Smooth muscle cell (in vitro differentiated cells): ENCODE measurements around the gene RUSC2. TPM values are rescaled to one million over a fixed set of nuclear protein-coding genes. Genes with fewer than 3 reads are reported as not detected.

Experiments
- DNase-seq: peaks from one replicate; lab custom pipeline; 2025; ENCODE audit not compliant: unreplicated experiment; lab: John Stamatoyannopoulos, UW
- H2AFZ ChIP-seq: fragments of 200-600 bp; sonication (generic); 2 replicates; pipeline ENCODE4 v1.6.0; 2016; ENCODE audit warnings: antibody characterized with exemption, low read depth, mild to moderate bottlenecking
- H3F3A ChIP-seq: fragments of 200-600 bp; sonication (generic); 2 replicates; pipeline ENCODE4 v1.6.0; 2017; ENCODE audit warnings: antibody characterized with exemption, low read depth
- H3K27ac ChIP-seq: fragments of 200-600 bp; sonication (generic); 2 replicates; pipeline ENCODE4 v1.5.1; 2016; ENCODE audit warnings: low read depth, mild to moderate bottlenecking
- H3K27me3 ChIP-seq: fragments of 200-600 bp; sonication (generic); 2 replicates; pipeline ENCODE4 v1.6.1; 2016; ENCODE audit warnings: low read depth, mild to moderate bottlenecking
- H3K36me3 ChIP-seq: fragments of 200-600 bp; sonication (generic); 2 replicates; pipeline ENCODE4 v1.5.1; 2016; ENCODE audit warnings: low read depth
- H3K4me1 ChIP-seq: fragments of 200-600 bp; sonication (generic); 2 replicates; pipeline ENCODE4 v1.5.1; 2016; ENCODE audit warnings: low read depth
- H3K4me2 ChIP-seq: fragments of 200-600 bp; sonication (generic); 2 replicates; pipeline ENCODE4 v1.6.0; 2016; ENCODE audit warnings: mild to moderate bottlenecking
- H3K4me3 ChIP-seq: fragments of 200-600 bp; sonication (generic); 2 replicates; pipeline ENCODE4 v1.5.1; 2016; ENCODE audit warnings: mild to moderate bottlenecking
- H3K79me2 ChIP-seq: fragments of 200-600 bp; sonication (generic); 2 replicates; pipeline ENCODE4 v1.6.0; 2016; ENCODE audit warnings: low read depth, mild to moderate bottlenecking
- H3K9ac ChIP-seq: fragments of 200-600 bp; sonication (generic); 2 replicates; pipeline ENCODE4 v1.6.0; 2016; ENCODE audit warnings: low read depth
- H3K9me3 ChIP-seq: fragments of 200-600 bp; sonication (generic); replicated peaks from 2 replicates; pipeline ENCODE4 v1.5.1; 2016; ENCODE audit warnings: low read depth
- H4K20me1 ChIP-seq: fragments of 200-600 bp; sonication (generic); 2 replicates; pipeline ENCODE4 v1.6.0; 2016; ENCODE audit warnings: low read depth
- WGBS: methylation state at CpG from one replicate; pipeline ENCODE4 v1.1.7; 2016; ENCODE audit warnings: low lambda C conversion rate; 5-methylcytosine and 5-hydroxymethylcytosine counted together
- polyA plus RNA-seq: library from polyadenylated mRNA; unstranded; fragments of >200 nt; fragmentation: Nextera tagmentation; extraction: Ambion mirVana; gene quantifications from 2 replicates; pipeline ENCODE4 v1.2.1, GENCODE V29; 2016
- total RNA-seq: library from RNA; depleted of rRNA; stranded (reverse); fragments of >200 nt; gene quantifications from 2 replicates; pipeline ENCODE4 v1.2.3, GENCODE V29; 2014
- TF ChIP-seq, protein P1 (sequence below): fragments of 200-600 bp; sonication (generic); IDR thresholded peaks from 2 replicates; pipeline ENCODE4 v1.5.1; 2017; ENCODE audit warnings: borderline replicate concordance, mild to moderate bottlenecking, antibody characterized with exemption; ENCODE audit not compliant: insufficient read depth, poor library complexity, severe bottlenecking

The RUSC2 gene
- total and polyA plus RNA-seq, 2 experiments from 2014 or later, result 16.5 to 29.5 TPM

DNA sequence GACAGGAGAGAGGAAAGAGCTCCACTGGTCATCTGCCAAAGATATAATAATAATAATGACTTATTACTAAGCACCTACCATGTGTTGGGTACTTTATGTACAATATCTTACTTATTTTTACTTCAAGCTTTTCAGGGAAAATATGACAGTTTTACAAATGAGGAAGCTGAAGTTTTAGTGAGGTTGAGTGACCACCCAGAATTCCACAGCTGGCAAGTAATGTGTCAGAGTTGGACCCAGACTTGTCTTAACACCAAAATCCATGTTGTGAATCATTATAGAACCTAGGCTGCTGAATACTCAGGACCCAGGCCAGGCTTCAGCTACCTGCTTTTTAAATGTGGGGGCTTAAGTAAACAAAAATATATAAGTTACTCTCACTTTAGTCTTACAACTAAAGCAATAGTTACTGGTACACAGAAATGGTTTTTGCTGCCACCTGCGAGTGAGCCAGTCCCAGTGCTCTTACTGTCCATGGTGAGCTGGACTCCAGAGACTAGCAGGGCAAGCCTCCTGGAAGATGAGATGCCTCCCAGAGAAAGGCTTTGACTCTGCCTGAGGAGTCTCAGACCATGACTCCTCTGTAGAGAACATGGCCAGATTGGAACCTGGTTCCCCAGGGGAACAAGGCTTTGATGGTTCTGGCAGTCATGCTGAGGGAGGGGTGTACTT lies 29.9 kb downstream of the RUSC2 start:
- Histone ChIP-seq H4K20me1 (no peaks in the 10 kb centered on the region), H3K79me2 (peaks cover 36% of the 10 kb centered on the region), H3F3A (peaks cover 40% of the 10 kb centered on the region), H3K4me1 (peaks cover 55% of the 10 kb centered on the region), H3K4me3 (no peak overlapping the region), H3K9ac (peak overlapping the region; percentile 87), H3K27me3 (no peaks in the 10 kb centered on the region), H3K27ac (peak overlapping the region; percentile 99), H3K4me2 (peak overlapping the region; percentile 80), H3K36me3 (no peaks in the 10 kb centered on the region), H2AFZ (no peak overlapping the region), H3K9me3 (no peaks in the 10 kb centered on the region)
- TF ChIP-seq, protein P1, sequence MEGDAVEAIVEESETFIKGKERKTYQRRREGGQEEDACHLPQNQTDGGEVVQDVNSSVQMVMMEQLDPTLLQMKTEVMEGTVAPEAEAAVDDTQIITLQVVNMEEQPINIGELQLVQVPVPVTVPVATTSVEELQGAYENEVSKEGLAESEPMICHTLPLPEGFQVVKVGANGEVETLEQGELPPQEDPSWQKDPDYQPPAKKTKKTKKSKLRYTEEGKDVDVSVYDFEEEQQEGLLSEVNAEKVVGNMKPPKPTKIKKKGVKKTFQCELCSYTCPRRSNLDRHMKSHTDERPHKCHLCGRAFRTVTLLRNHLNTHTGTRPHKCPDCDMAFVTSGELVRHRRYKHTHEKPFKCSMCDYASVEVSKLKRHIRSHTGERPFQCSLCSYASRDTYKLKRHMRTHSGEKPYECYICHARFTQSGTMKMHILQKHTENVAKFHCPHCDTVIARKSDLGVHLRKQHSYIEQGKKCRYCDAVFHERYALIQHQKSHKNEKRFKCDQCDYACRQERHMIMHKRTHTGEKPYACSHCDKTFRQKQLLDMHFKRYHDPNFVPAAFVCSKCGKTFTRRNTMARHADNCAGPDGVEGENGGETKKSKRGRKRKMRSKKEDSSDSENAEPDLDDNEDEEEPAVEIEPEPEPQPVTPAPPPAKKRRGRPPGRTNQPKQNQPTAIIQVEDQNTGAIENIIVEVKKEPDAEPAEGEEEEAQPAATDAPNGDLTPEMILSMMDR, result no peak
- WGBS, result 82% methylated on average over 1 of the region's 1 CpG
- no peak for DNase-seq

DNA sequence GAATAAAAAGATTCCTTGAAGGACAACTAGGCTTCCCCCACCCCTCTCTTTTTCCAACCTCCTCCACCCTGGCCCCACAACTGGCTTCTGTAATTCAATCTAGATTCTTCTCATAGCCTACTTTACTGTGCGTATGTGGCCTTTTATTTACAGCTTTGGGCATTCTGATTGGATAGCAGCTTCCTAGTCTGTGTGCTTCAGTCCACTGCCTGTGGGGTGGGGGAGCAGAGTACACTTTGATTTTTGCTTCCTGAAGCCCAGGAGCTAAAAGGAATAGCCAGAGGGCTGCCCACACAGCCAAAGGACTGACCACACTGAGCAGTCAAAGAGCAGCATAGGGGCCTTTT lies 30.4 kb downstream of the RUSC2 start:
- H3F3A ChIP-seq, result peaks cover 37% of the 10 kb centered on the region
- no peaks in the 10 kb centered on the region for H3K27me3 ChIP-seq
- H3K79me2 ChIP-seq, result peaks cover 36% of the 10 kb centered on the region
- H4K20me1 ChIP-seq, result no peaks in the 10 kb centered on the region
- no peak for DNase-seq
- WGBS, result 45% methylated on average over 1 of the region's 1 CpG
- no peaks in the 10 kb centered on the region for H3K9me3 ChIP-seq
- no peak overlapping the region for H2AFZ ChIP-seq
- peak overlapping the region; percentile 99 for H3K27ac ChIP-seq
- TF ChIP-seq, protein P1, result no peak
- peak overlapping the region; percentile 87 for H3K9ac ChIP-seq
- H3K4me1 ChIP-seq, result peaks cover 55% of the 10 kb centered on the region
- no peaks in the 10 kb centered on the region for H3K36me3 ChIP-seq
- H3K4me2 ChIP-seq, result peak overlapping the region; percentile 80
- no peak overlapping the region for H3K4me3 ChIP-seq

DNA sequence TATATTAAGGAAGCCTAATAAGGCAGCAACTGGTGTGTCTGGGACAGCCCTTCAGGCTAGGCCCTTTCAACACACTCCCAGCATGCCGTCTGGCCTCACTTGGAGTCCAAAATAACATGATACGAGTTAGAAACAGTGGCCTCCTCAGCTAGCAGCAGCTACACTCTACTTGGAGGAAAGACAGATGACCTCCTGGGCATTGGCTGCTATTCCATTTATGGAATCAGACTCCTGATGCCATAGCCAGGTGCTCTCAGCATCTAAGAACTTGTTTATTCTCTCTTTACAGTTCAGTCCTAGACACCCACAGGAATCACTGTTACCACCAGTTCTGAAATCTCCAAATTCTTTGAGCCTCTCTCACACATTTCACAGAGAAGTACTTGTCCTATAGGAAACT lies 31.8 kb downstream of the RUSC2 start:
- DNase-seq, result no peak
- peaks cover 38% of the 10 kb centered on the region for H3K79me2 ChIP-seq
- peak overlapping the region; percentile 5 for H3K9ac ChIP-seq
- 57% methylated on average over 2 of the region's 2 CpGs for WGBS
- peaks cover 30% of the 10 kb centered on the region for H3F3A ChIP-seq
- TF ChIP-seq, protein P1, result no peak
- H3K9me3 ChIP-seq, result no peaks in the 10 kb centered on the region
- H3K4me3 ChIP-seq, result no peak overlapping the region
- peaks cover 10% of the 10 kb centered on the region for H4K20me1 ChIP-seq
- no peak overlapping the region for H2AFZ ChIP-seq
- H3K4me1 ChIP-seq, result peaks cover 48% of the 10 kb centered on the region
- H3K27ac ChIP-seq, result peak overlapping the region; percentile 99
- H3K36me3 ChIP-seq, result no peaks in the 10 kb centered on the region
- no peaks in the 10 kb centered on the region for H3K27me3 ChIP-seq
- peak overlapping the region; percentile 80 for H3K4me2 ChIP-seq

DNA sequence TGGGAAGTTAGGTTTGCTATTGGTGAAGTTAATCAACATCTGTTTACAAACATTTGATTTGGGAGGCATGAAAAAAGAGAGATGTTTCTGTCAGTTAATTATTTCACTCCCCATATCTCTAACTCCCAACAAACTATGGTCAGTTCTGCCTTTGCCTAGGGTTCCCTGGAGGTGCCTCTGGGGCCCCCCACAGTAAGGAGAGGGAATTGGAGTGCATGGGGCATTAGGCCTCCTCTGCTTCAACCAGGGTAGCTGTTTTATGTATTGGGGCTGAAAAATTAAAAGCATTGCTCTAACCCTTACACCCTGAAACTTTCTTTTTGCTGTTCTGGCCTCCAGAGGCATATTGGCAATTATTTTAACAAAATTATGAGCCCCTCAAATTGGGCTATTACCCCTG lies 32.3 kb downstream of the RUSC2 start:
- Histone ChIP-seq H3K4me1 (peaks cover 43% of the 10 kb centered on the region), H3F3A (peaks cover 27% of the 10 kb centered on the region), H3K4me3 (no peak overlapping the region), H3K27me3 (no peaks in the 10 kb centered on the region), H3K27ac (peak overlapping the region; percentile 99), H3K9ac (no peak overlapping the region), H3K79me2 (peaks cover 41% of the 10 kb centered on the region), H3K9me3 (no peaks in the 10 kb centered on the region), H3K4me2 (peak overlapping the region; percentile 80), H2AFZ (no peak overlapping the region), H3K36me3 (no peaks in the 10 kb centered on the region), H4K20me1 (peaks cover 15% of the 10 kb centered on the region)
- no peak for DNase-seq
- TF ChIP-seq, protein P1, result no peak
